ENCODE measurements around the gene SMYD2. TPM values are rescaled to one million over a fixed set of nuclear protein-coding genes. Genes with fewer than 3 reads are reported as not detected.

SMYD2 gene
- total and polyA plus RNA-seq, 2 of the 8 experiments (the other 6 are each of a cell fraction or from before 2014, with no cell fraction given), result 3.0 to 5.2 TPM

DNA sequence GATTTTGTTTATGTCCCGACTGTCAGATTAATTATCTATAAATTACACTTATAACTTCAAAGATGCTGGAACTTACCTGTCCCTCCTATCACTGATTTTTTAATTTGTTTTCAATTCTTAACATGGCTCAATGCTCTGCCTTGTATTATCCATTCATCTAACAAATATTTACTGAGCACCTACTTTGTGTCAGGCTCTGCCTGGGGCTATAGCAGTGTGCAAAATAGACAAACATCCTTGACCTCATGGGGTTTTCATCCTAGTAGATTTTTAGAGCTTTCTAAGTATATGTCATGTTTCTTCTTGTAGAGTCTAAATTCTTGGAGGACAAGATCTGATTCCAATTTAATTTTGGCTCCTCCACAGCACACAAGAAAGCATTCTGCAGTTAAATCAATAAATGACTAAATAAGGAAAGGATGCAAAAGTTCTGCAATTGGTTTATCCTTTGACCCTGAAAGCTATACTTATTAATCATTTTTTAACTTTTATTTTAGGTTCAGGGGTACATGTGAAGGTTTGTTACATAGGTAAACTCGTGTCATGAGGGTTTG lies 10.8 kb upstream of the SMYD2 start (continued):
- no peak for TF ChIP-seq BACH1 (IDR thresholded peaks at IDR 0.05; ENCODE audit: low read length)
- no peak for TF ChIP-seq SP2 (IDR thresholded peaks at IDR 0.05; ENCODE audit: low read length)
- TF ChIP-seq KDM1A (IDR thresholded peaks at IDR 0.05; ENCODE audit: borderline replicate concordance, low read length), result no peak
- no peak for TF ChIP-seq RBBP5 (IDR thresholded peaks at IDR 0.05; ENCODE audit: borderline replicate concordance, low read depth, low read length)
- TF ChIP-seq, protein P1, sequence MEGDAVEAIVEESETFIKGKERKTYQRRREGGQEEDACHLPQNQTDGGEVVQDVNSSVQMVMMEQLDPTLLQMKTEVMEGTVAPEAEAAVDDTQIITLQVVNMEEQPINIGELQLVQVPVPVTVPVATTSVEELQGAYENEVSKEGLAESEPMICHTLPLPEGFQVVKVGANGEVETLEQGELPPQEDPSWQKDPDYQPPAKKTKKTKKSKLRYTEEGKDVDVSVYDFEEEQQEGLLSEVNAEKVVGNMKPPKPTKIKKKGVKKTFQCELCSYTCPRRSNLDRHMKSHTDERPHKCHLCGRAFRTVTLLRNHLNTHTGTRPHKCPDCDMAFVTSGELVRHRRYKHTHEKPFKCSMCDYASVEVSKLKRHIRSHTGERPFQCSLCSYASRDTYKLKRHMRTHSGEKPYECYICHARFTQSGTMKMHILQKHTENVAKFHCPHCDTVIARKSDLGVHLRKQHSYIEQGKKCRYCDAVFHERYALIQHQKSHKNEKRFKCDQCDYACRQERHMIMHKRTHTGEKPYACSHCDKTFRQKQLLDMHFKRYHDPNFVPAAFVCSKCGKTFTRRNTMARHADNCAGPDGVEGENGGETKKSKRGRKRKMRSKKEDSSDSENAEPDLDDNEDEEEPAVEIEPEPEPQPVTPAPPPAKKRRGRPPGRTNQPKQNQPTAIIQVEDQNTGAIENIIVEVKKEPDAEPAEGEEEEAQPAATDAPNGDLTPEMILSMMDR (IDR thresholded peaks at IDR 0.05; ENCODE audit: control extremely low read depth in 1 of 3, insufficient read depth in 1 of 3, low read depth in 1 of 3, low read length in 3 of 3), result no peak

All from H1 (cell line).